GM21360 (cell line): ENCODE measurements around the gene HPSE2.

ENCODE experiments used
- ATAC-seq: cut with Tn5 transposase; IDR thresholded peaks from one replicate; pipeline ENCODE4 v1.9.1; 2021; ENCODE audit warnings: mild to moderate bottlenecking, moderate library complexity; ENCODE audit not compliant: unreplicated experiment

Gene HPSE2

DNA sequence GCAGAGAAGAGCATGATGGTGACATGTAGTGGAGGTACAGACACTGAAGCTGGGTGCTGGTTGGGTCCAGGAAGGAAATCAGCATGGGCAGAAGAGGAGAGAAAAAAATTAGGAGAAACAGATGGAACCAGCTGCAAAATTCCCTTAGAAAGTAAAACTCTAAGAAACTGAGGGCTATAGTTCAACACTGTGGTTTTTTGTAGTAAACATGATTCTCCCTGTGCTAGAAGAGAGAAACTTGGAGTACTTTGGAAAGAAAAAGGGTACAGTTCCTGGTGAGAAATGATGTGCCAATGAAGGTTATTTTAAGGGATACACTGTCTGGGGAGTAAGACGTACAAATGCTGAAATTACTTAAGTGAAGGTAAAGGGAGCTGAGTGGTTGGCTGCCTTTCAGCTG lies 607.4 kb downstream of the HPSE2 start:
- ATAC-seq: no peak

DNA sequence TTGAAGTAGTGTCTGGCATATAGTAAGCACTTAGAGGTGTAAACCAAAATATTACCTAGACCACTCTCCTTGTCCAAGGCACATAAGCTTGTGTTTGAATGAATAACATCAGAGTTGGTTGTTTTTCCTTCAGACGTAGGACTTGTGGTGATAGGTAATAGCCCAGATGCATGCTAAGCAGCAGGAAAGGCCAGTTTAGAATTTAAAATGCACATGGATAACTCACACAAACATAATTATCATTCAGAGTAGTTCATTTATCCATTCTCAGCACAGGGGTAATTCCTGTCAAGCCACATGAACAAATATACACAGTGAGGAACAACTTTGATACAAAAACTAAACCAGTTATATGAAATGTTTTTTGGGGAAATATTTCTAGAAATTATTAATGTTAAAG lies 607.9 kb downstream of the HPSE2 start:
- ATAC-seq: no peak

DNA sequence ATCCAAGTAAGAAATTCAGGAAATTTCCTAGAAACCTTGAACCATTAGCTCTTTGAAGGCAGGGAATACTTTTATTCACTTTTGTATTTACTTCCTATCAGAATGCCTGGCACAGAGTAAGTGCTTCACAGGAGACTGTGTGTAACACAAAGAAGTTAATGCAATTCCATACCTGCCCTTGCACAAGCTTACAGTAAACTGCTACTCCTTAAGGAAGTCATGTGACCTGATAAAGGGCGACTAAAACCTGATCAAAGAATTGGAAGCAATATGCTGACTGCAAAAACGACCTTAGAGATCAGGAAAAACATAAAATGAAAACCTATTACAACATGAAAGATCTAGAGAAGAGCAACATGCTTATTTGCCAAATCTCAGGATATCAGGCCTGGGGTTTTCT lies 610.7 kb downstream of the HPSE2 start:
- ATAC-seq: no peak

DNA sequence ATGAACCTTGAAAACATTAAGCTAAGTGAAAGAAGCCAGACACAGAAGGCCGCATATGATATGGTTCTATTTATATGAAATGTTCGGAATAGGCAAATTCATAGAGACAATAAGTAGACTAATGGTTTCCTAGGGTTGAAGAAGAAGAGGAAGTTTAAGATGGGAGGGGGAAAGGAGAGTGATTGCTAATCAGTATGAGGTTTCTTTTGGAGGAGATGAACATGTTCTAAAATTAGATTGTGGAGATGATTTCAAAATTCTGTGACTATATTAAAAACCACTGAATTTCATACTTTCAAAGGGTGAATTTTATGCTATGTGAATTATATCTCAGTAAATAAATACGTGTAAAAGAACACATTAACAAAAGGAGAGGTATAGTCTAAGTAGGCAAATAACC lies 612.5 kb downstream of the HPSE2 start:
- no peak for ATAC-seq

DNA sequence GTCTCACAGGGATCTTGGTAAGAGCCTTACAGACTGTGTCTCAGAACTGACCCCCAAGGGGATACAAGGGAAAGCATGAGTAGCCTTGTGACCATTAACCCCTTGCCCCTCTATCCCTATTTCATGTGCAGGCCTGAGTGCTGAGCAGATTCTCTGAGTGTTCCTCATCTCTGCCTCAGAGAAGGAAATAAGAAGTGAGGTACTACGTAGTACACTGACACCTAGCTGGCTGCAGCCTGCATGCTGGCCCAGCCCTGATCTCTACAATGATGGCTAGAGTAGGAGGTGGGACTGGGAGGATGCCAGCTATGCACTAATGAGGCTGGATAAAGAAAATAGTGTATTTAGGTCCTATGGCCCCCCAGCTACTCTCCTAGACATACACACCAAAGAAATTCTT lies 614.0 kb downstream of the HPSE2 start:
- no peak for ATAC-seq

DNA sequence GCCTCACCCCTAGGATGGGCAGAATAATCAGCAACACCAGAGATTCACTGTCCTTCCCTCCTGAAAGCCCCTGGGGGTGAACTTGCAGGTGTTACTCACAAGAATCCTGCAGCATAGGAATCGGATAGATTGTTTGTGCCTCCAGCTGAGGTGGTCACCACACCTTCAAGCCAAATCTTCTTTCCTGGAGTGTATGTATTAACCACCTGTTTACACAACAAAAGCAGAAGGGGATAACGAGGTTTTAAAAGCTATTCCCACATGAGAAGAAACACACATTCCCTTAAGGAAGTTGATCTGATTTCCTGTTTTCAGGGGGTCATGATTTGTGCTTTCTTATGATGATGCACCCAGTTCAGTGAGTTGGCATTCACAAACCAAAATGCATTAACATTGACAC lies 615.1 kb downstream of the HPSE2 start:
- ATAC-seq: no peak

DNA sequence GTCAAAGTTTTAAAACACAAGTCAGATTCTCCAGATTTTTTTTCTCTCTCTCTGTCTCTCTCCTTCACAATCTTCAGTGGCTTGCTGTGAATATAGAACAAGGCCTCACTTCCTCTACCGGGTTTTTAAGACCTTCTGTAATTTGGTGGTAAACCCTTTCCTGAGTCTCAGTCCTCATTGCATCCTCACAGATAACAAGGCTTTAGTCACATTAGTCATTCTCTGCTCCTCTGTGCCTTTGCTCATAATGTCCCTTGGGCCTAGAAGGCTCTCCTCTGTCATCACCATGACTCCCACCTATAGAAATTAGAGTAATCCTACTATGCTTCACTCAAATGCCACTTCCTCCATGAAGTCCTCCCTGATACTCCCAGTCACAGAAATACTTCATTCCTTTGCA lies 616.2 kb downstream of the HPSE2 start:
- no peak for ATAC-seq

DNA sequence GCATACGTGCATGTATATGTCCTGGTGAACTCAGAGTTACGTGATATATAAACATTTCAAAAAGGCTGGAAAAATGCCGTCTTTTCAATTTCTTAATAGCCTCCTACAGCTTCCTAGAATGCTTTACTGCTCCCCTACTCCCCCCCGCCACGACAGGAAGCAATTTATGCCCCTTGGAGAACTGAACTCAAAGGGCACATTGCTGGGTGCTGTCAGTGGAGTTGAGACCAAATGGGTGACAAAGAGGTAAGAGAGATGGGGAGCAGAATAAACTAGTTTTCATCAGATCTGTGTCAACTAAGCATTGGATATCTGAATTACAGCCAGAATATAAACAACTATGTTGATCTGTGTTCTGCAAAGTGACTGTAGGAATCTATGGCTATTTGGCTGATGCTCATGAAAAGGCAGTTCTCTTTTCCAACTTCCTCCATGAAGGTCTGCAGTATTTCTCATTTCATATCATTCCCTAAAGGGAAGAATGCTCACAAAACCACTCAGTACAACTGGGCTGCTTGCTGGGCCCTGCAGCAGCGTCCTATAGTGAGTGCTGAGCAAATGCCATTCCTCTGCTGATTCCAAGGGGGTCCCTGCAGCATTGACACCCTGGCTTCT lies 617.6 kb downstream of the HPSE2 start:
- ATAC-seq: no peak

DNA sequence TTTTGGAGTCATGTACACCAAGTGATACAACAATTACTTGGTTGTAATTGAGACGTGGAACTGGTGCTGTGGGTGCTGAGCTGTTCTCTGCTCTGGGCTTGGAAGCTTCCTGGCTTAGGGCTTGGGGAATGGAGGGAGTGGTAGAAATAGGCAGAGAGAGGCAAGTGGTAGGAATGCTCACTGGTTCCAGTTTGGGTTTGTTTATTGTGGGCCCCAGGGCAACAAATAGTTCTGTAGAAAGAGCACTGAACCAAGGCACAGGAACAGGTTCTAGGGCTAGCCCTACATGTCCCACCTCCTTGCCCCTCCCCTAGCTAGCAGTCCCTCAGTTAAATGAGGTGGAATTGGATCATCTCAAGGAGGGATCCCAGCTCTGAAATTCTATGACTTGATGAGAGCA lies 622.2 kb downstream of the HPSE2 start:
- no peak for ATAC-seq

DNA sequence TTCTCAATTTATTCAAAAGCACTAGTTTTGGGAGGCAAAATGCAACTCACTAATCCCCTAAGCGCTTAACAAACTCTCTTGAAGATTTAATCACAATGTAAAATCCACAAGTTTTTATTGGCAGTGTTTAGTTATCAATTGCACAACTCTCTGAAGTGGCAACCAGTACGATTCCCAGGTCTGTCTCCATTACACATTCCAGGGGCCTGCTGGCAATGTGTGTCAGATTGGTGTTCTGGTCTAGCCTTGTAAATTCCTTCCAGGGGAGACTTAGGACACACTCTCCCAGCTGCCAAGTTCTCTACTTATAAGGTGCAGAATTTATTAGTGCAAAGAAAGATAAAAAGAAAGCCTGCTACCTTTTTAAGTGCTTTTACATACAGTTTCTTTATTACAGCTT lies 624.2 kb downstream of the HPSE2 start:
- no peak for ATAC-seq

DNA sequence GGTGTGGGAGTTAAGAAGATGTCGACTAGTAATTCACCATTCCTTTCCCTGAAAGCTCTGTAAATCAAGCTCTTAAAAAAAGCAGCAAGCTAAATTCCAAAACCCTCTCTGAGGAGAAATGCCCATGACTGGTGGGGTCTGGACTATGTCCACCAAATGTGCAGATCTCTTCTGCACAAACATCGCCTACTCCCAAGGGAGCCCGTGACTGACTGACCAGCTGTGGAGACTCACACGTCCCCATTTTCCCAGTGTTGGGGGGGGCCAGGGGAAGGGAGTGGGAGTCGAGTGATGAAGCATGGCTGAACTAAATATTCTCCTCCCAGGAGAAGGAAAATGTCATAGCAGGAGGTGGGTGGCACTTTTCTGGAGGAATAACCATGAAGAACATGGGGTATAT lies 624.8 kb downstream of the HPSE2 start:
- ATAC-seq: no peak

DNA sequence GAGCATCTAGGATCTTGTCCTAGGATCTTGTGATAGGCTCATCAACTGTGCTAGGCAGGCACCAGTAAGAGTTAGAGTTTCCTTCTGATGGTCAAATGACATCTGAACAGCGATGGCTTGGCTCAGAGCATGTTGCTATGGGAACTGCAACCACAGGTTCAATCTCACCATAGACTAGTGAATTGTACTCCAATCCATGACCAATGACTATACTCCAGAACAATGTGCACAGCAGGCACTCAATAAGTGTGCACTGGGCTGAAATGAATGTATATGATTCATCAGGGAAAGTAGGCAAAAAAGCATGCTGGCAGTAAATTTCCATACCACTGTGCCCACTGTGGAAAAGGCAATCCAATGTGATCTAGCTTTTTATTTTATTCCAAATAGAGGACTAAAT lies 625.4 kb downstream of the HPSE2 start:
- ATAC-seq: no peak

DNA sequence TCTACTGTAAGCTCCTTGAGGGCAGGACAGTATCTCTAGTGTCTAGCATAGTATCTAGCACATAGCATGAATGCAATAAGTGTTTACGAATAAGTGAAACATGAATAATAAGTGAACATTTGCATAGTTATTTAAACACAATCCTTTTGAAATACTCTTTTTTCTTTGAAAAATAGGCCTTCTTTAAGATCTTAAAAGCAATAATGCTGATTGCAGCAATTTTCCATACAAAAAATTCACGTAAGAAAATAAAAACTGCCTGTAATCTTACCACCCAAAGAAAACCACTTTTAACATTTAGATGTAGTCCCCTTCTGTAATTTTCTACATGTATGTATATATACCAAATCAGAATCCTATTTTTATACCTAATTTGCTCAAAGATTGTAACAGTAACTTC lies 626.4 kb downstream of the HPSE2 start:
- no peak for ATAC-seq

DNA sequence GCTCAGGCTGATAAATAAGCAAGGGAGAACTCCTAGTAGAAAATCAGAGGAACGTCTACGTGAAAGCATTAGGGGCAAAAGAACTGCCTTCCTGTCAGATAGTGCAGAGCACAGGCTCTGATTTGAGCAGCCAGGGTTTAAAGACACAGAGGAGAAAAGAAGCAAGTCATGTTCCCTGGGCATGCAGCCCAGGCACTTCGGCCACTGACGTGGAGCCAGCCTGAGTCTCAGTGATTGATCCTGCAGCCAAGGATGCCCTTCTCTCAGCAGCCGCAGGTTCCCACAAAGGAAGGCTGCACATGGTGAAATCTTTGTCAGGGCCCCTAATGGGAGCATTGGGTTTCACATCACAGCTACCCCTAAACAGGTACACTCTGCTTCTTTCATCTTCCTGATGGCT lies 627.2 kb downstream of the HPSE2 start:
- ATAC-seq: no peak

DNA sequence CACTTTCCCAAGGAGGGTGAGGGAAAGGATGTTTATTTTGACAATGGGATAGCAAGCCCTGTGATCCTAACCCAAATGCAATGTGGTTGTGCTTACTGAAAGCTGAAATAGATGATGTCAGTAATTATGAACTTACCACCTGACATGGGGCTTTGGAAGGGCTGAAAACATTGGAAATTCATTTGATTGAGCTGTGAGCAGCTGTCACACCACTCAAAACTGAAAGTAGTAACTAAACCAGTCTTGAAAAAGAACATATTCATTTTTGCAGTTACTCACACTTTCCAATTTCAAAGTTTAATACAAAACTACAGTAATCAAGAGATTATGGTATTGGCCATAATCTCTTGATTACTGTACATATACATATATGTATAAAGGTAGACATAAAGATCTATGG lies 633.4 kb downstream of the HPSE2 start:
- no peak for ATAC-seq

DNA sequence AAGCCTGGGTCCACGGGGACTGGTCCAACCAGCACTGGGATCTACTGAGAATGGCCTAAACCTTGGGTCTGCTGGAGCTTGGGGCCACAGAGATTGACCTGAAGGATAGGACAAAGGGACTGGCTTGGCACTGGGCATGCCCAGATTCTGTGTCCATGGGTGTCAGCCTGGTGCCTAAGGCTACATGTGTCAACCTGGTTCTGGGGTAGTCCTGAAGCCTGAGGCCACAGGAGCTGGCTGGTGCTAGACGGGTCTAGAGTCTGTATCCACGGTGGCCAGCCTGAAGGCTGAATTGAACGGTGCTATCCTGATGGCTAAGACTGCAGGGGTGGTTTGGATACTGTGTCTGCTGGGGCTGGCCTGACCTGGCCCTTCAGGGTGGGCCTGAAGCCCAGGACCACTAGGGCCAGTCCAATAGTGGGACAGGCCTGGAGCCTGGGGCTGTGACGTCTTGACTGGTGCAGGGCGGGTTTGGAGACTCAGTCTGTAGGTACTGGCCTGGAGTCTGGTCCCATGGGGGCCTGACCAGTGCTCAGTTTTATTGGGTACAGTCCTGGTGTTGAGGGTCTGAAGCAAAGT lies 636.5 kb downstream of the HPSE2 start:
- no peak for ATAC-seq

DNA sequence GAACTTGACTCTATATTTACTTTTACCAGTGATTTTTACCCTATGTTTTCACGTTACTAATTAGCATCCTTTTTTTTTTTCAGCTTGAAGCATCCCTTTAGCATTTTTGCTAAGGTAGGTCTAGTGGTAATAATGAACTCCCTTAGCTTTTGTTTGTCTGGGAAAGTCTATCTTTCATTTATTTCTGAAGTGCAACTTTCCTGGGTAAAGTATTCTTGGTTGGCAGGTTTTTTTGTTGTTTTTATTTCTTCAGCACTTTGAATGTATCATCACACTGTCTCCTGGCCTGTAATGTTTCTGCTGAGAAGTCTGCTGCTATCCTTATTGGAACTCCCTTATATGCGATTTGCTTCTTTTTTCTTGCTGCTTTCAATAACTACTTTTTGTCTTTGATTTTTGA lies 639.2 kb downstream of the HPSE2 start:
- no peak for ATAC-seq

DNA sequence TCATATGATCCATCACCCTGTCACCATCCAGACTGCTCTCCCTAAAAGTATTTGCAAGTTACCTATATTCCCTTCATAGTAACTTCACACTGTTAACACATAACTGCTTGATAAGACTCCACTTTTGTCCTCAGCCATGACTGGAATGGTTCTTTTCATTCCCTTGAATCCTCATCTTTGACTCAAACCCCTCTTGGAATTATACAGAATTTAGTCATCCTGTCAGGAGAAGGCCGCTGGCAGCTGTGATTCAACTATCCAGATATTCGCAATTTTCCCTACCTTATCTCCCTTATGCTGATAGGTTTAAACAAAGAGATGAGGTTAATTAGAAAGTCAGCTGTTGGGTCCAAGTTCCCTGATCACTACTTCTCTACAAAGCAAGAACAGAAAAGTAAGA lies 646.0 kb downstream of the HPSE2 start:
- no peak for ATAC-seq

DNA sequence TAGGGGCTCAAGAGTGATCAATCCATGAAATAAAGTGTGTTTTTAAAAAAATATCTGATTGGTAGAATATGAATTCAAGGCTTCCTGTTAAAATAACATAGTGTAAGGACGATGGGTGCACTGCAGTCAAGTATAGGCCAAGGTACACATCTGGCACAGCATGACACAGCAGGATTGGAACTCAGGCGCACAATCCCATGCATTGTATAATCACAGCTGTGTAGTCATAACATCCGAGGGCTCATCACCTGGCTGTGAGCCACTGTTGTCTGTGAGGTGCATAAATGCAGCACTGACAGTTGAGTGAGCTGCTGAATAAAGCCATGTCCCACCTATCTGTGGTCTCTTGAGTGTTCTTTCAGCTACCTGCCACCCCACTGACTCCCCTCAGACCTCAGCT lies 646.6 kb downstream of the HPSE2 start:
- ATAC-seq: no peak

DNA sequence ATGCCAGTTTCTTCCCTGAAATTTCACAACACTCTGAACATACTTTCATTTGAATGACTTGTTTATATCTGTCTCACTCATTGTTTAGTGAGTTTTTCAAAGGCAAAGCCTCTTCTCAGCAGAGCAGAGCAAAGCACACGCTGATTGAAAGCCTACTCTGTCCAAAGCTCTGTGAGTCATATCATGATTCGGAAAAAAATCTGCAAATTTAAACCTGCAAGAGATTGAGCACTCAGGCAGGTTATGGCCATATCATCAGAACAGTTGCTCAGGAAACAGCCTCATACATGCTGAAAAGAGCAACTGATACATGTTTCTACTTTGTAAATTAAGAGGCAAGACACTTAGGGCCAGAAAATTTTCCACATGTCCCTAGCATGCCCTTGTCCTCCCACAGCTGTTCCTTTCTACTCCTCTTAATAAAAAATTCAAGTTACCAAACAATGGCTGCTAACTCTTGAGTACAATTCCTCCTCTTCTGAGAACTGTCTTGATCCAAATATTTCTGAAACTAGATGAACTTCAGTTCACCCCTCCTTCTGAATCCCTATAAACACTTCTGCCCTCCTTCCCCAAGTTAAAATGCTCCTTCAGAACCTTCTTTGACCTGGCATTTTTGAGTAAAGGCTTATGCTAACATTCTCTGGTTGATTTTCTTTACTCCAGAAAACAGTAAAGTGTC lies 648.4 kb downstream of the HPSE2 start:
- ATAC-seq: no peak

DNA sequence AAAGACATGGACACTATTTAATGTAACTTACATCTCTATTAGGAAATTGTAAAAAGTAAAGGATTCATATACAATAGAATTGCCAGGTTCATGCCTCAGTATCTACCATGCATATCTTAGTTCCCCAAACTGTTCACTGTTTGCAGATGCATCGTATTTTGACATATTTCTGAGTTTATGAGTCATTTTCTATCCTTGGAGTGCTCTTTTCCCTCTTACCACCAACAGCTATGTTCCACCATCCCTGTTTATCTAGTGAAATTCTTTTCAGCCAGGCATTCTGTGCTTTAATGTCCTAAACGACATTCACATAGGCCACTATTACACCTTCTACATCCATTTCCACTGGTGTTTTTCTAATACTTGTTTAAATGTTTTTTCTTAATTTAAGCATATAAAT lies 649.6 kb downstream of the HPSE2 start:
- ATAC-seq: no peak

DNA sequence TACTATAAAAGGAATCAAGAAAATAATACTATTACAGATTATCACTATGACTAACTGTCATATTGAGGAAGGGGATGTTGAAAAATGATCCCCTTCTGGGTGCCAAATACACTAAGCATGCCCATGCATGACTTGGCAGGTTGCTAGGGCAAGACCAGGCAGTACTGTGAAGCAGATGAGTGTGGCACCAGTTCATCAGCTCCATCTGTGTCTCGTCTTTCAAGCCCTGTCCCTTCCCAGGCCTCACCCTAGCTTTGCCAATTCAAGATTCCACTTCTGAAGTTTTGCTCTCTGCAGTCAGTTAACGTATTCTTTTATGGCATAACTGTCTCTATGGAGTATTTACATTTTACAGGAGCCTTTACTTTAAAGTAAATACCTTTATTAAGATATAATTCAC lies 653.3 kb downstream of the HPSE2 start:
- no peak for ATAC-seq

DNA sequence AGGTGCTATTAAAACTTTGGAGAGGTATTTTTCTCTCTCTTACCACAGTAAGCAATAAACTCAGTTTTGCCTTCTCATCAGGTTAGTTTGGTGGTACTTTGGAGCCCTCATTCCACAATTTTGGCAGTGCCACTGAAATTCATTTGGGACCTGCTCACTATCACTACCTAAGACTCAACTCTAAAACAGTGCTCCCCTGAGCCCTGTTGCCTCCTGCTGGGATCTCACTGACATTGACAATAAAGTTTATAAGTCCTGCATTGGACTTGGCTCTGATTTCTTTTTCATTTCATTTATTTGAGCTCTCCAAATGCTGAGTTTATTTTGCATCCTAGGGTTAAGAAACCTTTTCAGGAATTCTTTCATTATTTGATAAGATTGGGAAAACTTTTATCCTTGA lies 658.1 kb downstream of the HPSE2 start:
- ATAC-seq: no peak
